Neural progenitor cell (in vitro differentiated cells): ENCODE data around the gene ASIC5. TPM values are rescaled to one million over a fixed set of nuclear protein-coding genes. Genes with fewer than 3 reads are reported as not detected.

Source experiments
- DNase-seq: peaks from one replicate; pipeline ENCODE4 v3.0.0-alpha.2; 2016; ENCODE audit warnings: low spot score
- H2AFZ ChIP-seq: fragments of 200-600 bp; sonication (generic); replicated peaks from 2 replicates; pipeline ENCODE4 v1.6.1; 2016; ENCODE audit warnings: antibody characterized with exemption
- H3F3A ChIP-seq: fragments of 200-600 bp; sonication (generic); 2 replicates; pipeline ENCODE4 v1.6.1; 2016; ENCODE audit warnings: antibody characterized with exemption, low read depth
- H3K27ac ChIP-seq: fragments of 200-600 bp; sonication (generic); 2 replicates; pipeline ENCODE4 v1.5.1; 2016; ENCODE audit warnings: mild to moderate bottlenecking
- H3K27me3 ChIP-seq: fragments of 200-600 bp; sonication (generic); 2 replicates; pipeline ENCODE4 v1.6.1; 2016; ENCODE audit warnings: mild to moderate bottlenecking, moderate library complexity
- H3K36me3 ChIP-seq: fragments of 200-600 bp; sonication (generic); 2 replicates; pipeline ENCODE4 v1.5.1; 2016
- H3K4me1 ChIP-seq: fragments of 200-600 bp; sonication (generic); 2 replicates; pipeline ENCODE4 v1.6.1; 2016; ENCODE audit warnings: mixed run types
- H3K4me2 ChIP-seq: fragments of 200-600 bp; sonication (generic); 2 replicates; pipeline ENCODE4 v1.6.1; 2016
- H3K4me3 ChIP-seq: fragments of 200-600 bp; sonication (generic); 2 replicates; pipeline ENCODE4 v1.5.1; 2016
- H3K79me2 ChIP-seq: fragments of 200-600 bp; sonication (generic); 2 replicates; pipeline ENCODE4 v1.6.1; 2016; ENCODE audit warnings: low read depth
- H3K9ac ChIP-seq: fragments of 200-600 bp; sonication (generic); 2 replicates; pipeline ENCODE4 v1.6.1; 2016
- H3K9me3 ChIP-seq: fragments of 200-600 bp; sonication (generic); 2 replicates; pipeline ENCODE4 v1.5.1; 2016; ENCODE audit warnings: low read depth
- H4K20me1 ChIP-seq: fragments of 200-600 bp; sonication (generic); 2 replicates; pipeline ENCODE4 v1.6.1; 2016; ENCODE audit warnings: low read depth
- H3K27ac Mint-ChIP-seq: 3 replicates; pipeline ENCODE4 v1.8.0; 2021; ENCODE audit warnings: mixed read lengths
- H3K27me3 Mint-ChIP-seq: 2 replicates; pipeline ENCODE4 v1.8.0; 2022; ENCODE audit warnings: low read depth, mild to moderate bottlenecking, inconsistent platforms, moderate library complexity, mixed read lengths; ENCODE audit not compliant: insufficient read depth
- H3K36me3 Mint-ChIP-seq: 3 replicates; pipeline ENCODE4 v1.8.0; 2021; ENCODE audit warnings: mixed read lengths
- H3K4me1 Mint-ChIP-seq: 3 replicates; pipeline ENCODE4 v1.8.0; 2021; ENCODE audit warnings: mixed read lengths
- H3K4me3 Mint-ChIP-seq: 3 replicates; pipeline ENCODE4 v1.8.0; 2021; ENCODE audit warnings: mild to moderate bottlenecking, moderate library complexity, mixed read lengths
- H3K9me3 Mint-ChIP-seq: 3 replicates; pipeline ENCODE4 v1.8.0; 2020; ENCODE audit warnings: mixed read lengths
- CTCF ChIP-seq: fragments of 200-600 bp; sonication (generic); IDR thresholded peaks from 2 replicates; pipeline ENCODE4 v1.5.1; 2017; ENCODE audit warnings: antibody characterized with exemption, mild to moderate bottlenecking
- EZH2 ChIP-seq: fragments of 200-600 bp; sonication (generic); IDR thresholded peaks from 2 replicates; pipeline ENCODE4 v1.6.1; 2017; ENCODE audit warnings: antibody characterized with exemption, mild to moderate bottlenecking, moderate library complexity
- EZH2phosphoT487 ChIP-seq: fragments of 200-600 bp; sonication (generic); IDR thresholded peaks from 2 replicates; pipeline ENCODE4 v1.6.1; 2017; ENCODE audit warnings: antibody characterized with exemption
- total RNA-seq: library from RNA; depleted of rRNA; stranded (reverse); fragments of >200 nt; gene quantifications from 2 replicates; pipeline ENCODE4 v1.2.3, GENCODE V29; 2015; ENCODE audit warnings: low replicate concordance

Gene ASIC5
- total RNA-seq, 1 donor from 2014 or later, result not detected

GRCh38 chr4:155807021-155807420 is 59.1 kb downstream of the ASIC5 start:
- Histone ChIP-seq H2AFZ (no peak overlapping the region), H3K79me2 (no peaks in the 10 kb centered on the region), H4K20me1 (no peaks in the 10 kb centered on the region), H3K4me2 (no peak overlapping the region), H3K27me3 (no peaks in the 10 kb centered on the region), H3K9me3 (no peaks in the 10 kb centered on the region), H3K36me3 (no peaks in the 10 kb centered on the region), H3K4me1 (no peaks in the 10 kb centered on the region), H3K9ac (no peak overlapping the region), H3K4me3 (no peak overlapping the region), H3F3A (no peaks in the 10 kb centered on the region), H3K27ac (no peak overlapping the region)
- Mint-ChIP-seq H3K4me3 (no peak overlapping the region), H3K27ac (no peak overlapping the region), H3K4me1 (no peaks in the 10 kb centered on the region), H3K27me3 (no peaks in the 10 kb centered on the region), H3K9me3 (no peaks in the 10 kb centered on the region), H3K36me3 (peaks cover 7% of the 10 kb centered on the region)
- no peak for DNase-seq
- TF ChIP-seq EZH2, result no peak
- no peak for TF ChIP-seq CTCF
- TF ChIP-seq EZH2phosphoT487, result no peak

- Histone ChIP-seq H3K4me2 (no peak overlapping the region), H3K4me1 (no peaks in the 10 kb centered on the region), H3K27me3 (no peaks in the 10 kb centered on the region), H2AFZ (no peak overlapping the region), H3F3A (no peaks in the 10 kb centered on the region), H3K9me3 (no peaks in the 10 kb centered on the region), H3K79me2 (no peaks in the 10 kb centered on the region), H3K9ac (no peak overlapping the region), H4K20me1 (no peaks in the 10 kb centered on the region), H3K27ac (no peak overlapping the region), H3K36me3 (no peaks in the 10 kb centered on the region), H3K4me3 (no peak overlapping the region)
- Mint-ChIP-seq H3K4me1 (no peaks in the 10 kb centered on the region), H3K27me3 (no peaks in the 10 kb centered on the region), H3K27ac (no peak overlapping the region), H3K36me3 (peaks cover 9% of the 10 kb centered on the region), H3K9me3 (no peaks in the 10 kb centered on the region), H3K4me3 (no peak overlapping the region)
- TF ChIP-seq EZH2phosphoT487 (no peak), CTCF (no peak), EZH2 (no peak)
- DNase-seq, result no peak
These were observed 61.1 kb downstream of the ASIC5 start for GRCh38 chr4:155805016-155805415.

GRCh38 chr4:155802190-155802959 is 63.7 kb downstream of the ASIC5 start:
- Mint-ChIP-seq H3K4me3 (no peak overlapping the region), H3K36me3 (peaks cover 9% of the 10 kb centered on the region), H3K27me3 (no peaks in the 10 kb centered on the region), H3K4me1 (no peaks in the 10 kb centered on the region), H3K9me3 (no peaks in the 10 kb centered on the region), H3K27ac (no peak overlapping the region)
- Histone ChIP-seq H3K27me3 (no peaks in the 10 kb centered on the region), H3F3A (no peaks in the 10 kb centered on the region), H3K9me3 (no peaks in the 10 kb centered on the region), H2AFZ (no peak overlapping the region), H4K20me1 (no peaks in the 10 kb centered on the region), H3K9ac (no peak overlapping the region), H3K4me3 (no peak overlapping the region), H3K79me2 (no peaks in the 10 kb centered on the region), H3K4me1 (no peaks in the 10 kb centered on the region), H3K36me3 (no peaks in the 10 kb centered on the region), H3K27ac (no peak overlapping the region), H3K4me2 (no peak overlapping the region)
- DNase-seq, result no peak
- no peak for TF ChIP-seq CTCF
- no peak for TF ChIP-seq EZH2phosphoT487
- no peak for TF ChIP-seq EZH2
